GM12865 (cell line): Measurements from ENCODE around the gene SH2D2A.

Experiments used
- DNase-seq: peaks from one replicate; pipeline ENCODE4 v3.0.0; 2010; ENCODE audit warnings: low read depth
- H3K4me3 ChIP-seq: 2 replicates; pipeline ENCODE4 v1.5.1; 2011; ENCODE audit warnings: mild to moderate bottlenecking, low read depth, low read length, control low read depth
- CTCF ChIP-seq: IDR thresholded peaks from 2 replicates; pipeline ENCODE4 v1.5.1; 2011; ENCODE audit warnings: low read length, control low read depth, low read depth, inconsistent platforms; ENCODE audit not compliant: insufficient read depth; ENCODE audit errors: missing control alignments

The SH2D2A gene

DNA sequence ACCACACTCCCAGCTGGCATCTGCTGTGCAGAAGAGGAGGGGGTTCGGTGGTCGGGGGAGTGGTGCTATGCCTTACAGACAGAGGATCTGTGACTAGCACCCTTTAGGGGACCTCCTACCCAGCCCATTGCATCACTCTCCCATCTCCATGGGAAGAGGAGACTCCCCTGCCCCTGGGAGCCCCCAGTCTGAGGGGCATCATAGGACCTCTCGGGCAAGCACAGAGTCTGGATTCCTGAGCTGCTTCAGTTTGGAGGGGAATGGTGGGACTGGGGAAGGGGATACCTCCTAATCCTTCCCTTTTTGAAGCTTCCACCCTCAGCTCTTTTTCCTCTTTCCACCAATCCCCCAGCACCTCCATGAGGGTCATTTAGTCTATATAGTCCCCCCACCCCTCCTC lies 40.9 kb upstream of the SH2D2A start:
- no peak overlapping the region for H3K4me3 ChIP-seq
- no peak for TF ChIP-seq CTCF
- no peak for DNase-seq

- no peak overlapping the region for H3K4me3 ChIP-seq
- TF ChIP-seq CTCF: no peak
- no peak for DNase-seq
Measured at GRCh38 chr1:156856282-156856785, 39.7 kb upstream of the SH2D2A start.

DNA sequence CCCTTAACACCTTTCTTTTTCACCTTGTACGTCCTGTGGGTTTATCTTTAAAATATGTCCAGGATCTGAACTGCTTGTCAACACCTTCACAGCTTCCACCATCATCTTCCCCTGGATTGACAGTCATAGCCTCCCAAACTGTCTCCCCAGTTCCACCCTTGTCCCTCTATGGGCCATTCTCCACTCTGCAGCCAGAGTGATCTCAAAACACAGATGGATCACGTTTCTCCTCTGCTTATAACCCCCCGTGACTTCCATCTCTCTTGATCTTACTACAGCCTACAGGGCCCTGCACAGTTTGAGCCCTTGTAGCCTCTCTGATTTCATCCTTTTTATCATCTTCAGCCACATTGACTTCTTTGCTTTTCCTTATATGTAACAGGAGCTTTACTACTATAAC lies 38.0 kb upstream of the SH2D2A start:
- TF ChIP-seq CTCF: no peak
- no peak overlapping the region for H3K4me3 ChIP-seq
- DNase-seq: no peak

DNA sequence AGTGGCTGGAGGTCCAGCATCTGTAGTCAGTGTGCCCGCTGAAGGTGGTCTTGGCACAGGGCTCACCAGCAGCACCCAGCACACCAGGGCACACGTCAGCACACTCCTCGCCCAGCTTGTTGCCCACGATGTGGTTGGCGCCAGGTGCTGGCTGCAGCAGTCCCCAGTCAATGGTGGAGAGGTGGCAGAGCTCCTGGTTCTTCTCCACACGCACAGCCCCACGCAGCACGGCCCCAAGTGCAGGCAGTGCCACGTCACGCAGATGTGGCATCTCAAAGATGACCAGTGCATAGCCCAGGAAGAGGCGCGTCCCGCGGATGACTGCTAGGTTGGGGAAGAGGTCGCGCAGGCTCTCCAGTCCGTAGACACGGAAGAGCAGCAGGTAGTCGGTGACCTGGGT lies 37.1 kb upstream of the SH2D2A start:
- H3K4me3 ChIP-seq: no peak overlapping the region
- no peak for TF ChIP-seq CTCF
- no peak for DNase-seq

- no peak for TF ChIP-seq CTCF
- H3K4me3 ChIP-seq: no peak overlapping the region
- no peak for DNase-seq
Measured at GRCh38 chr1:156852418-156852874, 35.8 kb upstream of the SH2D2A start.

GRCh38 chr1:156851779-156852417 lies 35.2 kb upstream of the SH2D2A start:
- TF ChIP-seq CTCF: no peak
- no peak overlapping the region for H3K4me3 ChIP-seq
- DNase-seq: no peak

GRCh38 chr1:156849151-156849496 lies 32.5 kb upstream of the SH2D2A start:
- TF ChIP-seq CTCF: no peak
- DNase-seq: no peak
- H3K4me3 ChIP-seq: no peak overlapping the region
